ENCODE results near the gene AQP12A. TPM values are rescaled to one million over a fixed set of nuclear protein-coding genes. Genes with fewer than 3 reads are reported as not detected.
A peak's percentile ranks its signal among the peaks of the same experiment; 100 is the strongest.

AQP12A gene
- total RNA-seq, 2 experiments from 2014 or later, result not detected

GRCh38 chr2:240730501-240731177, 39.0 kb downstream of the AQP12A start:
- H3K27me3 Mint-ChIP-seq, result no peaks in the 10 kb centered on the region
- CTCF ChIA-PET, result no interaction called here
- H3K36me3 Mint-ChIP-seq (ENCODE audit: low read depth), result no peaks in the 10 kb centered on the region
- no peak for DNase-seq
- H3K4me3 Mint-ChIP-seq, result no peak overlapping the region
- H3K9me3 Mint-ChIP-seq, result no peaks in the 10 kb centered on the region
- no peak overlapping the region for H3K27ac Mint-ChIP-seq
- POLR2A ChIA-PET, result no interaction called here
- no peaks in the 10 kb centered on the region for H3K4me1 Mint-ChIP-seq

DNA sequence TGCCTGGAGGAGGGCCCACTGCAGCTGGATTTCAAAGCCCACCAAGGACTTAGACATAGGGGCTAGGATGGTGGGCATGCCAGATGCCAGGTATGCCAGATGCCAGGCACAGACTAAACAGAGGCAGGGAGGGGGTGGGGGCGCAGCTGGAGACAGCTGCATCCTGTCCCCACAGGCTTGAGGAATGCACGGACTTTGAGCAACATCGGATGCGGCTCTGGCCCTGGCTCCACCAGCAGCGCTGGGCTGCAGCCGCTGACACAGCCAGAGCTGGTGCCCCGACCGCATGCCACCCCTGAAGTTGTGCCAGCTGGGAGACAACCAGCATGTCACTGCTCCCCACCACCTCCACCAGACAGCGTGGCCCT, 39.5 kb downstream of the AQP12A start:
- ChIA-PET POLR2A (no interaction called here), CTCF (no interaction called here)
- DNase-seq, result no peak
- H3K4me3 Mint-ChIP-seq, result no peak overlapping the region
- H3K27me3 Mint-ChIP-seq, result no peaks in the 10 kb centered on the region
- H3K27ac Mint-ChIP-seq, result no peak overlapping the region
- no peaks in the 10 kb centered on the region for H3K4me1 Mint-ChIP-seq
- no peaks in the 10 kb centered on the region for H3K36me3 Mint-ChIP-seq (ENCODE audit: low read depth)
- no peaks in the 10 kb centered on the region for H3K9me3 Mint-ChIP-seq

DNA sequence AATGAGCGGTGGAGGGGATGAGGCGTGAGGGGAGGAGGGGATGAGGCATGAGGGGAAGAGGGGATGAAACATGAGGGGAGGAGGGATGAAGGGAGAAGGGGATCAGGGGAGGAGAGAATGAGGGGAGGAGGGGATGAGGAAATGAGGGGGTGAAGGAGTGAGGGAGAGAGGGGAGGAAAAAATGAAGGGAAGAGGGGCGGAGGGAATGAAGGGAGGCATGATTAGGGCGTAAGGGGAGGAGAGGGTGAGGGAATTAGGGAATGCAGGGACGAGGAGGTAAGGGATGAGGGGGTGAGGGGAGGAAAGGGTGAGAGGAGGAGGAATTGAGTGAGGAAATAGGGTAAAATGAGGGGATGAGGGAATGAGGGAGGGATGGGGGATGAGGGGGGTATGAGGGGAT, 40.5 kb downstream of the AQP12A start:
- DNase-seq, result no peak
- no peak overlapping the region for H3K27ac Mint-ChIP-seq
- H3K9me3 Mint-ChIP-seq, result no peaks in the 10 kb centered on the region
- H3K4me1 Mint-ChIP-seq, result no peaks in the 10 kb centered on the region
- H3K27me3 Mint-ChIP-seq, result no peaks in the 10 kb centered on the region
- H3K4me3 Mint-ChIP-seq, result no peak overlapping the region
- ChIA-PET CTCF (no interaction called here), POLR2A (no interaction called here)
- no peaks in the 10 kb centered on the region for H3K36me3 Mint-ChIP-seq (ENCODE audit: low read depth)

GRCh38 chr2:240732911-240733622, 41.4 kb downstream of the AQP12A start:
- Mint-ChIP-seq H3K4me3 (no peak overlapping the region), H3K27me3 (no peaks in the 10 kb centered on the region), H3K36me3 (ENCODE audit: low read depth) (no peaks in the 10 kb centered on the region), H3K9me3 (no peaks in the 10 kb centered on the region), H3K27ac (no peak overlapping the region), H3K4me1 (no peaks in the 10 kb centered on the region)
- no peak for DNase-seq
- ChIA-PET CTCF (no interaction called here), POLR2A (no interaction called here)

GRCh38 chr2:240733803-240734495, 42.3 kb downstream of the AQP12A start:
- peak; percentile 29 for DNase-seq
- no peaks in the 10 kb centered on the region for H3K9me3 Mint-ChIP-seq
- H3K36me3 Mint-ChIP-seq (ENCODE audit: low read depth), result no peaks in the 10 kb centered on the region
- no peak overlapping the region for H3K4me3 Mint-ChIP-seq
- no peak overlapping the region for H3K27ac Mint-ChIP-seq
- H3K4me1 Mint-ChIP-seq, result no peaks in the 10 kb centered on the region
- ChIA-PET POLR2A (no interaction called here), CTCF (no interaction called here)
- no peaks in the 10 kb centered on the region for H3K27me3 Mint-ChIP-seq

DNA sequence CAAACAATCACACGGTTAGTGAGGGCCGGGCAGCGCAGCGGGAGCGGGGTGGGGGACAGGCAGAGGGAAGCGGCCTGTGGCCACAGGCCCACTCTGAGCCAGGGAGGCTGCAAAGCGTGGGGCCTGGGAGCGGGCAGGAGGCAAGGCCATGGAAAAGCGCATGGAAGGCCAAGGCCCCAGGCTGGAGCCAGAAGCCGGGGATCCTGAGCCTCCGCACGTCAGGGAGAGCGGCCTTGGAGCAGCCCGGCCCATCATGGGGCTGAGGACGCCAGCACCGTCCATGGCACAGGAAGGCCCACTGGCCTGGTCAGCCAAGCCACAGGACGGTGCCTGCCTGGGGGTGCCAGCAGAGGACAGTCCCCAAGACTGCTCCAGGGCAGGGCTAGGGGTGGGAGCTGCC, 43.1 kb downstream of the AQP12A start:
- Mint-ChIP-seq H3K27ac (no peak overlapping the region), H3K36me3 (ENCODE audit: low read depth) (no peaks in the 10 kb centered on the region), H3K4me3 (no peak overlapping the region), H3K9me3 (no peaks in the 10 kb centered on the region), H3K4me1 (no peaks in the 10 kb centered on the region), H3K27me3 (no peaks in the 10 kb centered on the region)
- ChIA-PET POLR2A (no interaction called here), CTCF (no interaction called here)
- no peak for DNase-seq

DNA sequence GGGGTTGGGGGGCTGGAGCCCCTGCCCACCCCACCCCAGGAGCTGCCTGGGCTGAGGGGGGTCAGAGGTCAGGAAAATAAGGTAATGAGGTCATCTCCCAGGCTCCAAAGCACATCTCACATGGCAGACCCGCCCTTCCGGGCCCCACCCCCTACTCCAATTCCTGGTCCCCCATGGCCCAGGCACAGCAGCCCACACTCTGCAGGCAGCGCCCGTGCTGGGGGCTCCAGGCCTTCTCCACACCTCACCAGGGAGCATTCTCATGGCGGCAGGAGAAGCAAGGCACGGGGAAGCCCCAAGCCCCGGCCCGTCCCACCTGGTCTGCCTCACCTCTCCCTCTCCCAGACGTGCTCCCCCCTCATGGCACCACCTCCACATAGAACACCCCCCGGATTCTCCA, 43.8 kb downstream of the AQP12A start:
- Mint-ChIP-seq H3K36me3 (ENCODE audit: low read depth) (no peaks in the 10 kb centered on the region), H3K9me3 (no peaks in the 10 kb centered on the region), H3K27me3 (no peaks in the 10 kb centered on the region), H3K4me1 (no peaks in the 10 kb centered on the region), H3K4me3 (no peak overlapping the region), H3K27ac (no peak overlapping the region)
- POLR2A ChIA-PET, result no interaction called here
- CTCF ChIA-PET, result no interaction called here
- DNase-seq, result no peak

GRCh38 chr2:240736281-240737250, 44.9 kb downstream of the AQP12A start:
- Mint-ChIP-seq H3K36me3 (ENCODE audit: low read depth) (no peaks in the 10 kb centered on the region), H3K4me3 (no peak overlapping the region), H3K9me3 (no peaks in the 10 kb centered on the region), H3K27me3 (no peaks in the 10 kb centered on the region), H3K27ac (no peak overlapping the region), H3K4me1 (no peaks in the 10 kb centered on the region)
- CTCF ChIA-PET, result no interaction called here
- POLR2A ChIA-PET, result no interaction called here
- DNase-seq, result no peak

- POLR2A ChIA-PET, result no interaction called here
- Mint-ChIP-seq H3K27ac (no peak overlapping the region), H3K36me3 (ENCODE audit: low read depth) (no peaks in the 10 kb centered on the region)
These were observed 45.8 kb downstream of the AQP12A start for GRCh38 chr2:240737512-240737911.

DNA sequence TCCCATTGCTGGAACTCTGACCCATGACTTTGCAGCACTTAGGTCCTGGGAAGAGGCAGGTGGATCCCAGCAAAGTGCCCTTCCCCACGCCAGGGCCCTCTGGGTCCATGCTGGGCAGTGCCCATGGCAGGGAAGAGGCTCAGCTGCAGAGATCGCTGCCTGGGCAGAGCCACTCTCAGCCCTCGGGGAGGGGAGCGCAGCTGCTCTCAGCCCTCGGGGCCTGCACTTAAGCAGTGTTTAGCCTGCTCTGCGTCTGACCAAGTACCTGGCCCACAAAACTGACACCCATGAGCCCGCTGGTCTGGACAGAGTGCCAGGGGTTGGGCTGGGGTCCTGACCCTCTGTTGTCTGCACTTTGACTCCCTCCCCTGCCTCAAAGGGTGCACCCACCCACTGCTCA, 46.3 kb downstream of the AQP12A start:
- no peak overlapping the region for H3K4me3 Mint-ChIP-seq
- no peak for DNase-seq
- H3K27ac Mint-ChIP-seq, result no peak overlapping the region
- no peaks in the 10 kb centered on the region for H3K4me1 Mint-ChIP-seq
- POLR2A ChIA-PET, result no interaction called here
- H3K36me3 Mint-ChIP-seq (ENCODE audit: low read depth), result no peaks in the 10 kb centered on the region
- CTCF ChIA-PET, result no interaction called here
- no peaks in the 10 kb centered on the region for H3K9me3 Mint-ChIP-seq
- no peaks in the 10 kb centered on the region for H3K27me3 Mint-ChIP-seq

More at GRCh38 chr2:240737512-240737911, 45.8 kb downstream of the AQP12A start:
- CTCF ChIA-PET, result no interaction called here
- no peak for DNase-seq
- H3K27me3 Mint-ChIP-seq, result no peaks in the 10 kb centered on the region
- H3K4me3 Mint-ChIP-seq, result no peak overlapping the region
- no peaks in the 10 kb centered on the region for H3K4me1 Mint-ChIP-seq
- no peaks in the 10 kb centered on the region for H3K9me3 Mint-ChIP-seq

DNA sequence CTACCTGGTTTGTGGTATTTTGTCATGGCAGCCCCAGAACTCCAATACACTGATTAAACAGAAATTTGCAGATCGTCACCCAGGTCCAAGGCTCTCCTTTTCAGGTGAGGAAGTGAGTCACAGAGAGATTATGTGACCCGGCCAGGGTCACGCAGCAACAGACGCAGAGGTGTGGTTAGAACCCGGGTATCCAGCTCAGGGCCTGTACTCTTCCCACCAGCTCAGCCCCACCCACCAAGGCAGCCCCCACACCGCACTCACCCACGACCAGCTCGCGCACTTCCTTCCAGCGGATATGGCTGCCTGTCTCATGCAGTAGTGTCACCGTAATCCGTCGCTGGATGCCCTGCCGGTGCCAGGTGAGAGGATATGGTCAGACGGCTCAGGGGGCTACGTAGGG, 48.1 kb downstream of the AQP12A start:
- Mint-ChIP-seq H3K9me3 (no peaks in the 10 kb centered on the region), H3K4me3 (no peak overlapping the region), H3K27me3 (no peaks in the 10 kb centered on the region), H3K4me1 (no peaks in the 10 kb centered on the region), H3K36me3 (ENCODE audit: low read depth) (no peaks in the 10 kb centered on the region), H3K27ac (peak overlapping the region; percentile 47)
- ChIA-PET POLR2A (no interaction called here), CTCF (interaction anchor here (0.5 kb wide), 1 partner anchor 86 kb away, joined by 3 read pairs; no protein-coding TSS in a partner anchor)
- DNase-seq, result peak; percentile 17

DNA sequence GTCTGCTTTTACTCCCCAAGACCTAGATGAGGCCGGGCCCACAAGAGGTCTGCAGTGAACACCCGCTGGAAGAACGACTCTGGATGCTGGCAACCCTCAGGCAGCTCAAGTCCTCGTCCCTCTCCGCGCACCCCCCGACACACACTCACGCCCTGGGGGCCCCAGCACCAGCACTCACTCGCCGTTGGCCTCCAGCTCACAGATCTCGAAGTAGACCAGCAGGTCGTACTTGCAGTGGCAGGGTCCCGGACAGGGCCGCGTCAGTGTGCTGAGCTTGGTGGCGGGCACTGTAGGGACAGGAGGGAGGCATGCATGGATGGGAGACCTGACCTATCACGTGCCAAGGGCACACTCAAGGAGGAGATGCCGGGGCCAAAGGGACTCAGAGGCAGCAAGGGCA, 49.4 kb downstream of the AQP12A start:
- Mint-ChIP-seq H3K9me3 (no peaks in the 10 kb centered on the region), H3K27ac (no peak overlapping the region), H3K36me3 (ENCODE audit: low read depth) (no peaks in the 10 kb centered on the region), H3K27me3 (no peaks in the 10 kb centered on the region), H3K4me1 (no peaks in the 10 kb centered on the region), H3K4me3 (no peak overlapping the region)
- ChIA-PET POLR2A (no interaction called here), CTCF (interaction anchor here (1.8 kb wide), 1 partner anchor 9 kb away, joined by 4 read pairs; no protein-coding TSS in a partner anchor)
- DNase-seq, result no peak

DNA sequence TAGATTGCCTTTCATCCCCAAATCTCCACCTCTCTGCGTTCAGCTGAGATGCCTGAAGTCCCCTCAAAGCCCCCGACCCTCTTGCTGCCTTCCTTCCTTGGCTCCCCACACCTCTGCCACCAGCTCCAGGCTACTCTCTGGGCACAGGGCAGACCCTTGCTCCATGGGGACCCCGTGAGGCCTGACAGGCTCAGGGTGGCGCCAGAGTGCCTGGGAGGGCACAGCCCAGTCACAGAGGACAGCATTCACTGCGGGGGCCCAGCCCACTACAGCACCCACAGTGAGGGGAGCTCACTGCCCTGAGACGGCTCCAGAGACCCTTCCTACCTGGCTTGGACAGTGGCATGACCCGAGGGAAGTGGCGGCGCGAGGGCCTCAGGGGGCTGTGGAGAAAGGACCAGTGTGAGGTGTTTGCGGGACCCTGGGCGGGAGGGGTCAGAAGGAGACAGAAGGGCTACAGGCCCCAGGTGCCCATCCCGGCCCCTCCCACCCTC, 51.0 kb downstream of the AQP12A start:
- no peaks in the 10 kb centered on the region for H3K27me3 Mint-ChIP-seq
- ChIA-PET CTCF (no interaction called here), POLR2A (no interaction called here)
- no peak for DNase-seq
- no peaks in the 10 kb centered on the region for H3K4me1 Mint-ChIP-seq
- H3K36me3 Mint-ChIP-seq (ENCODE audit: low read depth), result no peaks in the 10 kb centered on the region
- no peak overlapping the region for H3K4me3 Mint-ChIP-seq
- H3K9me3 Mint-ChIP-seq, result no peaks in the 10 kb centered on the region
- H3K27ac Mint-ChIP-seq, result no peak overlapping the region

All from activated CD4-positive, alpha-beta T cell treated with anti-CD3 and anti-CD28 coated beads, Interleukin-2, amount 10 ng/mL, durations not matched to agents 7 days and 5 days (primary cell).